H1 (cell line): ENCODE data around the gene HCK. TPM values are rescaled to one million over a fixed set of nuclear protein-coding genes. Genes with fewer than 3 reads are reported as not detected.

Source experiments
- CTCF ChIA-PET: fragments of 300-600 bp; sonication (Branson Sonifier 250); formaldehyde crosslinking; loops from one replicate; lab custom pipeline; 2021; ENCODE audit not compliant: partially characterized antibody; lab: Charles Lee
- POLR2A ChIA-PET: fragments of 300-600 bp; sonication (Branson Sonifier 250); formaldehyde crosslinking; loops from one replicate; lab custom pipeline; 2021; ENCODE audit warnings: inconsistent platforms; ENCODE audit not compliant: partially characterized antibody; lab: Charles Lee
- DNase-seq, 2 experiments: peaks; one replicate each; pipeline versions ENCODE4 v3.0.0 to v3.0.0-alpha.2; 2010 to 2022; ENCODE audit warnings: low spot score in 2 of 2, low read depth in 1 of 2, mixed read lengths in 1 of 2
- FAIRE-seq: peaks from 2 replicates; lab custom pipeline; 2011; peaks lifted over from hg19 to GRCh38; lab: Jason Lieb, UNC
- H2AFZ ChIP-seq: 2 replicates; pipeline ENCODE4 v1.8.1; 2012; ENCODE audit warnings: low read length, inconsistent platforms
- H2AK5ac ChIP-seq: 2 replicates; pipeline ENCODE4 v1.6.1; 2013; ENCODE audit warnings: low read depth, low read length
- H2BK120ac ChIP-seq: replicated peaks from 2 replicates; pipeline ENCODE3; 2013; ENCODE audit warnings: low read depth, low read length, inconsistent platforms
- H2BK12ac ChIP-seq: 2 replicates; pipeline ENCODE4 v1.6.1; 2013; ENCODE audit warnings: low read depth, low read length
- H2BK15ac ChIP-seq: 2 replicates; pipeline ENCODE4 v1.6.1; 2013; ENCODE audit warnings: low read length
- H2BK20ac ChIP-seq: 2 replicates; pipeline ENCODE4 v1.6.1; 2013; ENCODE audit warnings: low read length
- H2BK5ac ChIP-seq: 2 replicates; pipeline ENCODE4 v1.6.1; 2013; ENCODE audit warnings: low read depth, low read length
- H3K14ac ChIP-seq: 2 replicates; pipeline ENCODE4 v1.6.1; 2013; ENCODE audit warnings: inconsistent platforms; ENCODE audit not compliant: insufficient read length
- H3K18ac ChIP-seq: 2 replicates; pipeline ENCODE4 v1.6.1; 2013; ENCODE audit warnings: low read length; ENCODE audit errors: extremely low read depth
- H3K23ac ChIP-seq: 2 replicates; pipeline ENCODE4 v1.6.1; 2013; ENCODE audit warnings: inconsistent platforms; ENCODE audit not compliant: insufficient read length
- H3K23me2 ChIP-seq: 2 replicates; pipeline ENCODE4 v1.6.1; 2013; ENCODE audit warnings: low read depth, low read length
- H3K27ac ChIP-seq: 2 replicates; pipeline ENCODE4 v1.6.1; 2011; ENCODE audit warnings: low read depth, low read length, inconsistent platforms
- H3K27me3 ChIP-seq, 4 experiments: replicated peaks in 1 of 4; 1 replicate in 1 of 4; 2 replicates in 3 of 4; pipeline versions ENCODE4 v1.6.1 to v1.8.1; 2011 to 2013; ENCODE audit warnings: low read length in 3 of 4, mild to moderate bottlenecking in 3 of 4, inconsistent platforms in 2 of 4, mixed read lengths in 2 of 4, moderate library complexity in 1 of 4; ENCODE audit not compliant: control insufficient read depth in 3 of 4, insufficient read depth in 3 of 4; ENCODE audit errors: extremely low read depth in 1 of 4
- H3K36me3 ChIP-seq, 4 experiments: 2 replicates each; pipeline versions ENCODE4 v1.6.1 to v1.8.1; 2011 to 2013; ENCODE audit warnings: mild to moderate bottlenecking in 4 of 4, low read length in 3 of 4, moderate library complexity in 2 of 4, control low read depth in 1 of 4, inconsistent platforms in 1 of 4; ENCODE audit not compliant: insufficient read depth in 4 of 4, control insufficient read depth in 2 of 4
- H3K4ac ChIP-seq: replicated peaks from 2 replicates; pipeline ENCODE3; 2013; ENCODE audit warnings: low read length, low read depth, mixed read lengths, inconsistent platforms; ENCODE audit not compliant: insufficient read length
- H3K4me1 ChIP-seq, 4 experiments: replicated peaks in 1 of 4; 1 replicate in 1 of 4; 2 replicates in 3 of 4; pipeline versions ENCODE4 v1.6.1 to v1.8.1; 2011 to 2013; ENCODE audit warnings: low read length in 3 of 4, inconsistent platforms in 2 of 4, mixed read lengths in 1 of 4; ENCODE audit not compliant: insufficient read depth in 4 of 4, control insufficient read depth in 3 of 4
- H3K4me2 ChIP-seq, 2 experiments: 2 replicates each; pipeline versions ENCODE4 v1.6.1 to v1.8.1; 2011 to 2013; ENCODE audit warnings: low read depth in 2 of 2, low read length in 2 of 2, control low read depth in 1 of 2, inconsistent platforms in 1 of 2, mild to moderate bottlenecking in 1 of 2; ENCODE audit not compliant: insufficient read depth in 1 of 2
- H3K4me3 ChIP-seq, 4 experiments: fragments of 200-600, 300-600 bp in 1 of 4; sonication (generic), shearing (Covaris generic), sonication (Bioruptor Twin) in 1 of 4; 2 replicates each; pipeline versions ENCODE4 v1.5.1 to v1.8.1; 2011 to 2016; ENCODE audit warnings: low read length in 4 of 4, low read depth in 3 of 4, control low read depth in 2 of 4, inconsistent platforms in 2 of 4, mild to moderate bottlenecking in 2 of 4, mixed read lengths in 1 of 4, moderate library complexity in 1 of 4; ENCODE audit not compliant: insufficient read depth in 2 of 4; ENCODE audit errors: extremely low read depth in 1 of 4
- H3K56ac ChIP-seq: replicated peaks from 2 replicates; pipeline ENCODE3; 2013; ENCODE audit warnings: low read depth, mild to moderate bottlenecking, mixed read lengths, low read length, inconsistent platforms; ENCODE audit not compliant: insufficient read length
- H3K79me1 ChIP-seq: 2 replicates; pipeline ENCODE4 v1.6.1; 2013; ENCODE audit warnings: low read depth, low read length, control low read depth
- H3K79me2 ChIP-seq, 2 experiments: 2 replicates each; pipeline versions ENCODE4 v1.6.1 to v1.8.1; 2012 to 2013; ENCODE audit warnings: low read length in 2 of 2, mild to moderate bottlenecking in 2 of 2, inconsistent platforms in 1 of 2; ENCODE audit not compliant: insufficient read depth in 2 of 2, control insufficient read depth in 1 of 2
- H3K9ac ChIP-seq, 4 experiments: replicated peaks in 1 of 4; 1 replicate in 1 of 4; 2 replicates in 3 of 4; pipeline versions ENCODE4 v1.6.1 to v1.8.1; 2011 to 2013; ENCODE audit warnings: low read depth in 3 of 4, low read length in 3 of 4, control low read depth in 2 of 4, mild to moderate bottlenecking in 2 of 4, moderate library complexity in 2 of 4, inconsistent platforms in 1 of 4; ENCODE audit errors: extremely low read depth in 1 of 4
- H3K9me3 ChIP-seq, 2 experiments: 2 replicates each; pipeline versions ENCODE4 v1.6.1 to v1.8.1; 2012 to 2013; ENCODE audit warnings: mild to moderate bottlenecking in 2 of 2, moderate library complexity in 2 of 2, control low read depth in 1 of 2, inconsistent platforms in 1 of 2, low read depth in 1 of 2, low read length in 1 of 2, mixed read lengths in 1 of 2; ENCODE audit not compliant: insufficient read depth in 2 of 2
- H4K20me1 ChIP-seq, 2 experiments: replicated peaks in 1 of 2; 2 replicates each; pipeline versions ENCODE3 to v1.8.1; 2011 to 2013; ENCODE audit warnings: inconsistent platforms in 2 of 2, low read length in 2 of 2, mild to moderate bottlenecking in 1 of 2; ENCODE audit not compliant: insufficient read depth in 2 of 2, control insufficient read depth in 1 of 2
- H4K5ac ChIP-seq: 2 replicates; pipeline ENCODE4 v1.6.1; 2013; ENCODE audit warnings: low read length, low read depth, mixed read lengths, inconsistent platforms; ENCODE audit not compliant: insufficient read length
- H4K8ac ChIP-seq: 2 replicates; pipeline ENCODE4 v1.8.0; 2013; ENCODE audit warnings: mild to moderate bottlenecking, moderate library complexity, low read length, inconsistent platforms; ENCODE audit not compliant: insufficient read depth; ENCODE audit errors: extremely low read depth
- H4K91ac ChIP-seq: replicated peaks from 2 replicates; pipeline ENCODE3; 2013; ENCODE audit warnings: low read length, mixed read lengths, inconsistent platforms; ENCODE audit not compliant: insufficient read length
- WGBS, 2 experiments: shearing (Covaris generic) in 1 of 2; methylation state at CpG; one replicate each; pipeline versions ENCODE4 v1.1.6 to v1.1.7; 2013 to 2015; ENCODE audit warnings: low lambda C conversion rate in 2 of 2, mixed read lengths in 2 of 2, inconsistent platforms in 1 of 2, low coverage in 1 of 2, missing lambda C conversion rate in 1 of 2; ENCODE audit not compliant: insufficient replicate concordance in 2 of 2, insufficient coverage in 1 of 2, insufficient read length in 1 of 2; ENCODE audit errors: extremely low coverage in 1 of 2, missing lambda C conversion rate in 1 of 2; 5-methylcytosine and 5-hydroxymethylcytosine counted together
- polyA plus RNA-seq, 7 experiments: library from polyadenylated mRNA; depleted of rRNA in 3 of 7; stranded (reverse) in 5 of 7; unstranded in 2 of 7; fragments of >200 nt in 5 of 7; fragments of 200-250 nt in 2 of 7; gene quantifications; 1 replicate in 5 of 7; 2 replicates in 1 of 7; 4 replicates in 1 of 7; pipeline versions ENCODE4 v1.2.1 to v1.2.3, GENCODE V29; 2011 to 2013; ENCODE audit warnings: missing spikeins in 2 of 7, mixed read lengths in 2 of 7
- total RNA-seq: library from RNA; stranded (reverse); fragmentation: NEBNext Ultra II Directional; extraction: Animal tissue kit (Norgen Biotek cat#: 25700); gene quantifications from 2 replicates; pipeline ENCODE4 v1.2.1, GENCODE V29; 2021

HCK gene
- total and polyA plus RNA-seq, 2 of the 8 experiments (the other 6 are each of a cell fraction or from before 2014, with no cell fraction given), result 0.37 to 4.3 TPM

- Histone ChIP-seq H2BK12ac (no peak overlapping the region), H3K9ac (no peak overlapping the region), H3K4ac (no peak overlapping the region), H3K4me2 (no peak overlapping the region), H3K4me1 (peaks cover 0 to 1% (median 0%) of the 10 kb centered on the region in 4 experiments; a peak in 1 of 7 replicates), H4K5ac (no peak overlapping the region), H3K18ac (no peak overlapping the region), H4K91ac (no peak overlapping the region), H3K4me3 (no peak overlapping the region), H3K27me3 (peaks cover 0 to 6% (median 3%) of the 10 kb centered on the region in 4 experiments; a peak in 2 of 7 replicates), H2BK20ac (no peak overlapping the region), H2BK5ac (no peak overlapping the region), H3K36me3 (no peaks in the 10 kb centered on the region), H4K8ac (no peak overlapping the region), H3K56ac (no peak overlapping the region), H2BK120ac (no peak overlapping the region), H3K9me3 (no peaks in the 10 kb centered on the region), H2AK5ac (no peak overlapping the region), H4K20me1 (no peaks in the 10 kb centered on the region), H3K23me2 (no peaks in the 10 kb centered on the region), H3K14ac (no peak overlapping the region), H2AFZ (no peak overlapping the region), H3K23ac (no peak overlapping the region), H3K79me1 (no peaks in the 10 kb centered on the region), H3K79me2 (no peaks in the 10 kb centered on the region), H2BK15ac (no peak overlapping the region), H3K27ac (no peak overlapping the region)
- FAIRE-seq, result no peak
- ChIA-PET POLR2A (no interaction called here), CTCF (interaction anchor here (0.6 to 2.7 kb wide), 3 partner anchors 24 to 297 kb away, joined by 3 to 11 read pairs (median 3); no protein-coding TSS in a partner anchor)
- 80% methylated on average over 1 of the region's 1 CpG; no CpG with 5 or more reads in 1 of the 2 experiments for WGBS, 2 experiments
- no peak for DNase-seq
Observed at GRCh38 chr20:32059189-32059588, 7.1 kb downstream of the HCK start.
